DOHH2 (cell line): ENCODE measurements around the gene PCED1B.

Source experiments
- CTCF ChIP-seq: fragments of 200-600 bp; sonication (generic); IDR thresholded peaks from one replicate; pipeline ENCODE4 v1.5.1; 2014; ENCODE audit warnings: antibody characterized with exemption, mild to moderate bottlenecking, low read depth, low read length; ENCODE audit not compliant: poor library complexity, severe bottlenecking
- EZH2phosphoT487 ChIP-seq: fragments of 200-600 bp; sonication (generic); IDR thresholded peaks from 2 replicates; pipeline ENCODE4 v1.6.1; 2017; ENCODE audit warnings: borderline replicate concordance, mild to moderate bottlenecking, antibody characterized with exemption, low read length, moderate library complexity, mixed read lengths

DNA sequence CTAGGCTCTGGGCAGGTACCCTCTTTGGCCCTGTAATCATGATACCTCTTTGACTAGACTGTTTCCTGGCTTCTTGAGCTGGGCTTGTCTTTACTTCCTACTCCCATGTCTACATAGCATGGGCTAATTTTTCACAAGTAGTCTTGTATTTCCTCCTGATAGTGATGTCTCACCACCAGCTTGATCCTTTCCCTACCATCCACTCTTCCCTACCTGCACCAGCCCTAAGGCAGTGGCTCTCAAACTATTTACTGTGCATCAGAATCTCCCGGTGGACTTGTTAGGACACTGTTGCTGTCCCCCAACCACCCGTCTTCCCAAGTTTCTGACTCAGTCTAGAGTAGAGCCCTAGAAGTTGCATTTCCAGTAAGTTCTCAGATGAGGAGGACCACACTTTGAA is 163.0 kb downstream of the PCED1B start:
- TF ChIP-seq CTCF (no peak), EZH2phosphoT487 (no peak)
